GM19193 (cell line): Measurements from ENCODE around the gene ADCY10.

Source experiments
- POLR2A ChIP-seq: IDR thresholded peaks from 4 replicates; pipeline ENCODE4 v1.6.1; 2011; ENCODE audit not compliant: insufficient read depth, insufficient read length; ENCODE audit errors: extremely low read depth

Gene ADCY10

GRCh38 chr1:167786502-167786901, 127.4 kb downstream of the ADCY10 start:
- no peak for TF ChIP-seq POLR2A

GRCh38 chr1:167784876-167785550, 128.9 kb downstream of the ADCY10 start:
- TF ChIP-seq POLR2A: no peak

DNA sequence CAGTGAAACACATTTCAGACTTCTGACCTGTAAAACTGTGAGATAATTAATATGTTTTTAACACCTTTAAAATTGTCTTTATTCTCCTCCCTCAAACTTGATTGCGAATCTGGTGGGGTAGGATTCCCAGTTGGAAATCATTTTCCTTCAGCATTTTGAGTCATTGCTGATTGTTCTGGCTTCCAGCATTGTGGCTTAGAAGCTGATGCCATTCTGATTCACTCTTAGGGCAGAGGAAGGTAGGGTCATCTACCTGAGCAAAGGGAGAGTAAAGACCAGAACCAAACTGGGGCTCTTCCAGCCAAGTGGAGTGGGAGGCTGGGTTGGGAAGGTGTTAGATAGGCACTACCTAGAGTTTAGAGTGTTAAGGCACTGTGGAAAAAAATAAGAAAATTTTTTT, 131.0 kb downstream of the ADCY10 start:
- no peak for TF ChIP-seq POLR2A

- no peak for TF ChIP-seq POLR2A
Measured at GRCh38 chr1:167781558-167781957, 132.4 kb downstream of the ADCY10 start.

GRCh38 chr1:167777269-167777650, 136.7 kb downstream of the ADCY10 start:
- TF ChIP-seq POLR2A: no peak

DNA sequence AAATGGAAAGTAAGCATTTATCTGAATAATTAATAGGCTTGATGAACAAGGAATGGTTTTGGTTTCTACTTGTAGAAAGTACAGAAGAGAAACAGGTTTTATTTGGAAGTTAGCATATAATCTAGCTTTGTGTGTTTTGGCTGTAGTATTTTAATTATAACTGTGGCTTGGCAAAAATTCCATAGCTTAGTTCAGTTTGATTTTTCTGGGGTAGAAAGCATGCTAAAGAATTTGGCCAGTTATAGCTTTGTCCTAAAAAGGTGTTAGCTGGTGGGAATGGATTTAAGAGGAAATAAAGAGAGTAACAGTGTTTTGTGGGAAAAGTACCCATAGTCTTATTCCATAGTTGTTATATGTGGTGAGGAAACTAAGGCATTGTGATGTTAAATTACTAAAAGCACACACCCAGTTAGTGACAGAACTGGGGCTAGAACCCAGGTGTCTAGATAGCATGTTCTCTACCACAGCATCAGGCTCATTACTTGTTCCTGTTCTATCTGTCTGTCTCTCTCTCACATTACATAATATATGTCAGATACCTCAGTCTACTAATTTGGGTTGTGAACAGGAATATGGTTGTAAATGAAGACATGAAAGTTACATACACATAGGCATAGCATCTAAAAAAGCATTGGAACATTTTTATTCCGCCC, 137.2 kb downstream of the ADCY10 start:
- TF ChIP-seq POLR2A: no peak

GRCh38 chr1:167776151-167776550, 137.8 kb downstream of the ADCY10 start:
- TF ChIP-seq POLR2A: no peak

DNA sequence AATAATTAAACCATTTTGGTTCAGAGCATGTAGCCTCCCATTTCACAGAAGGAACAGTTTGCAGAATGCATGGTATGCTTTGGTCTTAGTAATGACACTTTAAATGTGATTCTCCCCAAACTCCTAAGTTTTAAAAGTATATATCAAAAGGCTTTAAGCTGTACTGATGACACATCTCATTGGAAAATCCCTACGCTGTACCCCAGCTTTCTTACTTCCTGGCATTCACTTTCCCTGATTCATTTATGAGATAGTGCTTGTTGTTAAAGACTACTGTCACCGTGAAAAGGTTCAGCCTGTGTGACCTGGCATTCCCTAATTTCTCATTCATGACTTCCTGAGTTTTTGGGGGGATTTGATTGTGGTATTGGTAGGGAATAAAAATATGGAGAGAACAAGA, 138.8 kb downstream of the ADCY10 start:
- no peak for TF ChIP-seq POLR2A

GRCh38 chr1:167774710-167775109, 139.2 kb downstream of the ADCY10 start:
- no peak for TF ChIP-seq POLR2A

- TF ChIP-seq POLR2A: no peak
Measured at GRCh38 chr1:167773516-167773915, 140.4 kb downstream of the ADCY10 start.

GRCh38 chr1:167772436-167772835, 141.5 kb downstream of the ADCY10 start:
- no peak for TF ChIP-seq POLR2A

- no peak for TF ChIP-seq POLR2A
Measured at GRCh38 chr1:167770127-167770526, 143.8 kb downstream of the ADCY10 start.

- no peak for TF ChIP-seq POLR2A
Measured at GRCh38 chr1:167767761-167768160, 146.2 kb downstream of the ADCY10 start.

DNA sequence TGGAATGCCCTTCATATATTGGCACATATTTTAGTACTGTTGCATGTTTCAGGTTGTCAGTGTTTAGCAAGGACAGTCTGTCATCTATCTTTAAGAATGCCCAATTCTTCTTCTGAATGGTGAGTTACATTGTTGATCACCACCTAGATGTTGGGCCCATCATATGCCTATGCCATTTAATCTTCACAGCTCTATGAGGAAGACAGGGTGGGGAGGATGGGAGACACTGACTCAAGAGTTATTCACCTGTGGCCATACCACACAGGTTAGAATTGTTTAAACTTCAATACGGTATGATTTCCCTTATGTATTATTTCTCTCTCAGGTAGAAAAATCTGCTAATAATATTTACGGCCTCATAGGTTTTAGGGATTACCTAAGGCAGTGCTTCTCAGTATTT, 147.4 kb downstream of the ADCY10 start:
- TF ChIP-seq POLR2A: no peak

GRCh38 chr1:167765496-167765895, 148.4 kb downstream of the ADCY10 start:
- no peak for TF ChIP-seq POLR2A
